Activated T-helper 2 cell treated with anti-CD3 and anti-CD28 coated beads, Interferon-gamma antibody, Interleukin-2, Interleukin-4, amounts not matched to agents 10 μg/mL and 5 μg/mL and 100 μg/mL, durations not matched to agents 14 hours and 24 hours and 36 hours (primary cell): ENCODE data around the gene CNTN3. TPM values are rescaled to one million over a fixed set of nuclear protein-coding genes. Genes with fewer than 3 reads are reported as not detected.

Source experiments
- DNase-seq: peaks from one replicate; pipeline ENCODE4 v3.0.0; 2021; ENCODE audit warnings: low spot score
- H3K27ac Mint-ChIP-seq: one replicate; pipeline ENCODE4 v1.8.0; 2021; ENCODE audit warnings: mixed read lengths
- H3K27me3 Mint-ChIP-seq: one replicate; pipeline ENCODE4 v1.8.0; 2021; ENCODE audit warnings: low read depth, mixed read lengths
- H3K36me3 Mint-ChIP-seq: one replicate; pipeline ENCODE4 v1.8.0; 2021; ENCODE audit warnings: low read depth, mixed read lengths
- H3K4me1 Mint-ChIP-seq: one replicate; pipeline ENCODE4 v1.8.0; 2021; ENCODE audit warnings: low read depth, mixed read lengths
- H3K4me3 Mint-ChIP-seq: one replicate; pipeline ENCODE4 v1.8.0; 2021; ENCODE audit warnings: low read depth, mild to moderate bottlenecking, moderate library complexity, mixed read lengths
- H3K9me3 Mint-ChIP-seq: one replicate; pipeline ENCODE4 v1.8.0; 2021; ENCODE audit warnings: mixed read lengths
- intact Hi-C: fragments of 100-400 bp; cut with micrococcal nuclease; formaldehyde crosslinking; loops from one replicate; pipeline ENCODE4 v1.15.1; 2023
- total RNA-seq: library from RNA; stranded (reverse); gene quantifications from 2 replicates; pipeline ENCODE4 v1.2.3, GENCODE V29; 2022

CNTN3 gene
- total RNA-seq, 1 donor from 2014 or later: not detected

DNA sequence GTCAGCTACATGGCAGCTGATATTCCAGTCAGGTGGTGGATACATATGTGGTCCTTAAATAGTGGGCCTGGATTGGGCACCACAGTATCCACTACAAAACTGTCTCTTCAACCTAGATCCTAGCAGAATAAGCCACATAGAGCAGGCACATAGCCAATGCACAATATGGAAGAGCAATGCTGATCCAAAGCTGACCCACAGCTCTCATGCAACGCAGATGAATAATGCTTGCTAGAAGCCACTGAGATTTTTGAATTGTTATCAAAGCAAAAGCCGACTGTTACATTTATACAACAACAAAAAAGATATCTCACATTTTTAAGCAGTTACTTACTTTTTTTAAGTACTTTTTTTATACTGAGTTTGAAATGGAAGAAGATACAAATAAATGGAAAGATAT lies 11.2 kb downstream of the CNTN3 start:
- Mint-ChIP-seq H3K27me3 (no peaks in the 10 kb centered on the region), H3K9me3 (peaks cover 45% of the 10 kb centered on the region), H3K4me1 (no peaks in the 10 kb centered on the region), H3K27ac (no peak overlapping the region), H3K36me3 (no peaks in the 10 kb centered on the region), H3K4me3 (no peak overlapping the region)
- no peak for DNase-seq
- intact Hi-C loops: no loop called here

DNA sequence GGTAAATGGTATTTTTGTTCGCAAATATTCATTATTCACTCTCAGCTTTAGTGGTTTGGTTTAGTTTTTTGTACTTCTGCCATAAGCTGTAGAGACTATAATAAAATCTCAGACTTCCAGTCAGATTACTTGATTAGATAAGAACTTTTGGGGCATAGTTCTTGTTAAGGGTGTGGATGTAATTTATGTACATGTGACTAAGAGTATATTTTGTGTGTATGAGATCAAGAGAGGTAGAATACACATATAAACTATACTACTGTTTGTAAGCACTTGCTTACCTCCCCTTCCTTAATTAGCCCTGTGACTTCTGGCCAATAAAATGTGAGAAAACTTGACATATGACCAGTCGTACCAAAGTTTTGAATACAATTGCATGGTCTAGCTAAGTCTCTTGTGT lies 12.0 kb downstream of the CNTN3 start:
- Mint-ChIP-seq H3K27ac (no peak overlapping the region), H3K4me3 (no peak overlapping the region), H3K27me3 (no peaks in the 10 kb centered on the region), H3K36me3 (no peaks in the 10 kb centered on the region), H3K4me1 (no peaks in the 10 kb centered on the region), H3K9me3 (peaks cover 46% of the 10 kb centered on the region)
- intact Hi-C loops: no loop called here
- DNase-seq: no peak

DNA sequence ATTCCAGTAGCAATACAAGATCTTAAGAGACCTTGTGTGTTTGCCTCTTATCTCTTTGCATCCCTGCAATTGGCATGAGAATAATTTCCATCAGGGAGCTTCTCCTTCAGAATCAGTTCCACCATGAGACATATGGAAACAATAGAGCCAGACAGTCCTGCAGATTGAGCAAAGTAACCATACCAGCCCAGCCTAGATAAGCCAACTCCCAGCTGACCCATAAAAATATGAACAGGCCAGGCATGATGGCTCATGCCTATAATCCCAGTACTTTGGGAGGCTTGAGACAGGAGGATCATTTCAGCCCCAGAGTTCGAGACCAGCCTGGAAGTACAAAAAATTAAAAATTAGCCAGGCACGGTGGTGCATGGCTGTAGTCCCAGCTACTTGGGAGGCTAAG lies 12.7 kb downstream of the CNTN3 start:
- Mint-ChIP-seq H3K27me3 (no peaks in the 10 kb centered on the region), H3K4me3 (no peak overlapping the region), H3K9me3 (peaks cover 53% of the 10 kb centered on the region), H3K4me1 (no peaks in the 10 kb centered on the region), H3K36me3 (no peaks in the 10 kb centered on the region), H3K27ac (no peak overlapping the region)
- intact Hi-C loops: no loop called here
- no peak for DNase-seq

DNA sequence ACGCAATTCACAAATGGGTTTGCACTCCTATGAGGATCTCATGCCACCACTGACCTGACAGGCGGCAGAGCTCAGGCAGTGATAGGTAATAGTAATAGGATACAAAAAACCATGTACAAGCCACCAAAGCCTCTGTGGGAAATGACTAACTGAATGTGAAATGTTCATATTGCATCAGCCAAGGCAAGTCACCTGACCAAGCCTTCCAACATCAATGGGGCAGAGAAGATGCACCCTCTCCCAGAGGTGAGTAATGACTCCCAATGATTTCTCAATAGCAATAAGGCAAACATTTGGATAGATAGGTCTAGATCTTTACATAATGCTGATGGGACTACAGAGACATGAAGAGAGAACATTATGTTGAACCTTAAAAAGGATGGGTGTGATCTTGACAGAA lies 14.9 kb downstream of the CNTN3 start:
- intact Hi-C loops: no loop called here
- Mint-ChIP-seq H3K4me1 (no peaks in the 10 kb centered on the region), H3K27ac (no peak overlapping the region), H3K27me3 (no peaks in the 10 kb centered on the region), H3K9me3 (peaks cover 50% of the 10 kb centered on the region), H3K4me3 (no peak overlapping the region), H3K36me3 (no peaks in the 10 kb centered on the region)
- no peak for DNase-seq

GRCh38 chr3:74593152-74593551 lies 21.3 kb downstream of the CNTN3 start:
- Mint-ChIP-seq H3K4me1 (no peaks in the 10 kb centered on the region), H3K27ac (no peak overlapping the region), H3K27me3 (no peaks in the 10 kb centered on the region), H3K9me3 (peaks cover 19% of the 10 kb centered on the region), H3K4me3 (no peak overlapping the region), H3K36me3 (no peaks in the 10 kb centered on the region)
- DNase-seq: no peak
- intact Hi-C loops: no loop called here

- H3K4me3 Mint-ChIP-seq: no peak overlapping the region
- intact Hi-C loops: no loop called here
- H3K36me3 Mint-ChIP-seq: no peaks in the 10 kb centered on the region
- DNase-seq: no peak
- H3K27ac Mint-ChIP-seq: no peak overlapping the region
- no peaks in the 10 kb centered on the region for H3K4me1 Mint-ChIP-seq
- H3K27me3 Mint-ChIP-seq: no peaks in the 10 kb centered on the region
- H3K9me3 Mint-ChIP-seq: peaks cover 20% of the 10 kb centered on the region
These were observed 22.1 kb downstream of the CNTN3 start for GRCh38 chr3:74592359-74592758.

DNA sequence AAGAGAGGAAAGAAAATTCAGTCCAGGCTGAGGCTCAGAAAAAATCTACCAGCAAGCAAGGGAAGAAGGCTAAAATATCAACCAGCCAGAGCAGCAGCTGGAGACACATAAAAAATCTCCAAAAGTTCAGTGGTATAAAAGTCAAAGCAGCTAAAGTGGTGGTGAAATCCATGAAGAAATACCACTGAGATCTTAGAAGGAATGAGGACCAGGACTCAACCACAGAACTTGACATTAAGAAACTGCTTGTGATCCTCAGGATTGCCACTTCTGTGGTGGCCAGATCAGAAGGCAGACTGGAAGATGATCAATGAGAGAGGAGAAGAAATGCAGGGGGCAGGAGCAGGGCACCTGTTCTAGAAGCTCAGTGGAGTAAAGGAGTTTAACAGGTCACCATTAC lies 22.5 kb downstream of the CNTN3 start:
- no peaks in the 10 kb centered on the region for H3K27me3 Mint-ChIP-seq
- no peak overlapping the region for H3K27ac Mint-ChIP-seq
- H3K4me1 Mint-ChIP-seq: no peaks in the 10 kb centered on the region
- no peak overlapping the region for H3K4me3 Mint-ChIP-seq
- H3K9me3 Mint-ChIP-seq: peaks cover 18% of the 10 kb centered on the region
- DNase-seq: no peak
- H3K36me3 Mint-ChIP-seq: no peaks in the 10 kb centered on the region
- intact Hi-C loops: no loop called here

DNA sequence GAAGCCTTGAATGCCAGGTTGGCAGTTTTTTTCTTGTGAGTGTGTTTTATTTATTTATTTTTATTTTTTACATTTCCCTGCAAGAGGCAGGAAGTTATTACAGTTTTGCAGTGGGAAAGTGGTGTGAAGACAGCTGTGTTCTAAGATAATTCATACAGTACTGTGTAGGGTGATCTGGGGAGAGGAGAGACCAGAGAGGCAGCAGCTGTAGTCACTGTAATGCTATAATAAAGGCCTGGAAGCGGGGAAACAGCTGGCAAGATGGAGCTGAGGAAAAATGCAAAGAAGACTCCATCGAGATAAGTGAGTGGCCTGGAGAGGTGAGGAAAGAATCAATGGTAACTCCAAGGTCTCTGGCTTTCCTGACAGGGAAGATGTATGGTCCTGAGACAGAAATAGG lies 23.1 kb downstream of the CNTN3 start:
- Mint-ChIP-seq H3K36me3 (no peaks in the 10 kb centered on the region), H3K4me1 (no peaks in the 10 kb centered on the region), H3K4me3 (no peak overlapping the region), H3K27ac (no peak overlapping the region), H3K27me3 (no peaks in the 10 kb centered on the region), H3K9me3 (peaks cover 15% of the 10 kb centered on the region)
- intact Hi-C loops: no loop called here
- no peak for DNase-seq

GRCh38 chr3:74590620-74591262 lies 23.7 kb downstream of the CNTN3 start:
- no peak overlapping the region for H3K27ac Mint-ChIP-seq
- H3K27me3 Mint-ChIP-seq: no peaks in the 10 kb centered on the region
- no peak overlapping the region for H3K4me3 Mint-ChIP-seq
- intact Hi-C loops: no loop called here
- no peak for DNase-seq
- peaks cover 15% of the 10 kb centered on the region for H3K9me3 Mint-ChIP-seq
- no peaks in the 10 kb centered on the region for H3K36me3 Mint-ChIP-seq
- no peaks in the 10 kb centered on the region for H3K4me1 Mint-ChIP-seq

DNA sequence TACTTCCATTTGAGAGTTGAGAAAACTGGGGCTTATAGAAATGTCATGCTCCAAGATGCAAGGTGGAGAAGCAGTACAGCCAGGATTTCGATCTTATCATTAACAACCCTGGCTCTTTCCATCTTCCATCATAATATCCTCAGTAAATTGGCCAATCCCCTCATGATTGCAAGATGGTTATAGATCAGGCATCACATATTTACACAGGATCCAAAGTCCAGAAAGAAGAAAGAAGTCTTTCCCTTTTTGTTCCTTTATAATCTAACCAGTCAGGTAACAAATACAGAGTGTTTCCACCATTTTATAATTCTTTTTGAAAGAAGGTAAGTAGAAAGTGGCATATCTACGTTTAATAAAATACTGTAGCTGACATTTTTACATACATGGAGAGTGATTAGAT lies 29.7 kb downstream of the CNTN3 start:
- Mint-ChIP-seq H3K9me3 (peaks cover 19% of the 10 kb centered on the region), H3K4me3 (no peak overlapping the region), H3K36me3 (no peaks in the 10 kb centered on the region), H3K27ac (no peak overlapping the region), H3K4me1 (no peaks in the 10 kb centered on the region), H3K27me3 (no peaks in the 10 kb centered on the region)
- intact Hi-C loops: no loop called here
- DNase-seq: no peak

DNA sequence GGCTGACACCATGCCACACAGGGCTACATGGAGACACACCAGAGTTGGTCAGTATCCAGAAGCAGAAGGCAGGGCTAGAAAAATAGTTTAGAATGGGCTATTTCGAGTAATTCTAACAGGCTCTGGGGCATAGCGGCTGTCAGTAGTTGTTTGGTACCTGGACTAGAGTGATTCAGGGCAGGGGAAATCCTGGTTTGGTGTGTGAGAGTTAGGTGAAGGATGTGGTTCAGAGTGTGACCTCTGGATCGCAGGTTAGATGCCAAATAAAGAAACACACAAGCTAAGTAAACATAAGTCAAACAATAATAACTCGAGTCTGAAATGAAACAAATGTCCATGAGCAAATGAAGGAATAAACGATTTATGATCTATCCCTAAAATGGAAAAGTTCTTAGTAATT lies 31.5 kb downstream of the CNTN3 start:
- intact Hi-C loops: no loop called here
- Mint-ChIP-seq H3K4me1 (no peaks in the 10 kb centered on the region), H3K9me3 (peaks cover 27% of the 10 kb centered on the region), H3K27ac (no peak overlapping the region), H3K36me3 (no peaks in the 10 kb centered on the region), H3K27me3 (no peaks in the 10 kb centered on the region), H3K4me3 (no peak overlapping the region)
- DNase-seq: no peak

GRCh38 chr3:74575857-74576256 lies 38.6 kb downstream of the CNTN3 start:
- no peaks in the 10 kb centered on the region for H3K27me3 Mint-ChIP-seq
- peaks cover 46% of the 10 kb centered on the region for H3K9me3 Mint-ChIP-seq
- DNase-seq: no peak
- no peaks in the 10 kb centered on the region for H3K36me3 Mint-ChIP-seq
- H3K27ac Mint-ChIP-seq: no peak overlapping the region
- H3K4me1 Mint-ChIP-seq: no peaks in the 10 kb centered on the region
- intact Hi-C loops: no loop called here
- H3K4me3 Mint-ChIP-seq: no peak overlapping the region

DNA sequence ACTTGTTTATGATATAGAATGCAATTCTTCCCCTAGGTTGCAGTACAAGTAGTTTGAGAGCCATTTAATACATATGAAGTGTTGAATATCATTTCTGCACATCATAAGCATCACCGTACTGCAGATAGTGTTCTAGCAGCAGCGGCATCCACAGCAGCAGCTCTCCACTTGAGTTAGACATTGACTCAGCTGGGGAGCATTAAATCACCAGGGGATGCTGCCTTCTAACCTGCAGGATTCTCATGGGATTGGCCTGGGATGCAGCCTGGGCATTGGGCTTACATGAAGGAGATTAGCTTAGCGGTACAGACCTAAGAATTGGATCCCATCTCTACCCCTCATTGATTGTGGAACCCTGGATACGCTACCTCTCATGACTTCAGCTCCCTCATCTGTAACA lies 43.3 kb downstream of the CNTN3 start:
- Mint-ChIP-seq H3K27me3 (no peaks in the 10 kb centered on the region), H3K9me3 (peaks cover 56% of the 10 kb centered on the region), H3K36me3 (no peaks in the 10 kb centered on the region), H3K4me3 (no peak overlapping the region), H3K4me1 (no peaks in the 10 kb centered on the region), H3K27ac (no peak overlapping the region)
- intact Hi-C loops: no loop called here
- DNase-seq: no peak
